ENCODE measurements around the gene NBPF15. TPM values are rescaled to one million over a fixed set of nuclear protein-coding genes. Genes with fewer than 3 reads are reported as not detected.

The NBPF15 gene
- total RNA-seq, 4 donors from 2014 or later, result 10.8 to 32.0 (median 16.5) TPM

Small RNAs within 50 kb of the gene (small RNA-seq; reads per million reads assigned to genes)
- 0 reads per million in 4 donors for gene AC246785.4
- gene RNVU1-15, result 0.28 to 2.5 (median 1.8) reads per million in 4 donors

Other genes with a start within 250 kb of the NBPF15 start
- gene PPIAL4E, start 88.0 kb downstream of the NBPF15 start, total RNA-seq, result not detected
- not detected for gene PPIAL4F, start 131.2 kb upstream of the NBPF15 start, total RNA-seq

Measured in transverse colon (tissue), 4 donors.